Measurements from ENCODE around the gene DNAI1. TPM values are rescaled to one million over a fixed set of nuclear protein-coding genes. Genes with fewer than 3 reads are reported as not detected.

Gene DNAI1
- 0.13 to 0.61 TPM (median 0.22 TPM) in 4 of 5 replicates, not detected in the other for total RNA-seq (2022; extraction: Qiagen RNA extraction)

DNA sequence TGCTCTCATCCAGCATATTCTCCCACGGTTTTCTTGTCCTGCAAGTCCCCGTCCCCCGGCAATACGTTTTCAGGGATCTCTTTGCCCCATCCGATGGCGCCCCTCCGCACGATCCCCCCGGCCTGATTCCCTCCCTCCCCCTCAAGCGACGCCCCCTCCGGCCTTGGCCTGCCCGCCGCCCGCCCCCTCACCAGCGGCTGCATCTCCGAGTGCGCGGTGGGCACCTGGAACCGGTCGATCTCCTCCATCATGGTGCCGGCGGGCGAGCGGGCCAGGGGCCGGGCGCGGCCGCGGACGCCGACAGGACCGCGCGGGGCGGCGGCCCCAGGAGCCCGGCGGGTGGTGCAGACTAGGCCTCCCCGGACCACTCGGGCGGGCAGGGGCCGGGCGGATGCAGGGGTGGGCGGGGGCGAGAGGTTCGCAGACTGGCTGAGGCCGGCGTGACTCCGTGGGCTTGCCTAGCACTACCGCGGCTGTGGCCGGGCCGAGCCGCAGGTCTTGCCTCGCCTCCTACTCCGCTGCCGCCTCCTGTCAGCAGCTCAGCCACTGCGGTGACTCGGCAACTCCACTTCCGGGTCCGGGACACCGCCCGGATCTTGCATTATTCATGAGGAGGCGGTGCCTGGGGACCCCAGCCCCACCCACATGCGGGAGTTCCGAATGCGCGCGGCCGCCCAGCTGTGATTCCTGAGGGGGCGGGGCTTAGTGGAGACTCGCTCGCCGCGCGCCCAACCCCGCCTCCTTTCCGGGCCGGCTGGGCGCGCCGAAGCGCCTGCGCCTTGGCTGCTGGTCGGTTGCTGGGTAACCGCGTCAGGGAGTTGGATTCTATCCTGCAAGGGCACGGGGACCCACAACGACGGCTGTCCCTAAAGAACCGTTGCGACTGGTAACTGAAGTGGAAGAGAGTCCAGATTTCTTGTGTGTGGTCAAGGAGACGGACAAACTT lies at the start of gene DNAI1, which contains the start of gene FAM219A:
Gene DNAI1 (plus strand): TSS at position 793 of the 946 bp plus-strand sequence. CDS start 201 bp downstream, outside the sequence.
Gene FAM219A (minus strand): TSS at position 558 of the 946 bp plus-strand sequence. CDS start 307 bp downstream, at position 251.

GRCh38 chr9:34522971-34523797 lies 64.6 kb downstream of the DNAI1 start, which contains the start of gene ENHO:
ENHO (minus strand) TSS chr9:34522990; CDS start chr9:34521695, 1,295 bp downstream.

Other genes with a start within 250 kb of the DNAI1 start
- 3.0 to 3.5 TPM (median 3.3 TPM) in 5 replicates for gene KIF24, start 129.5 kb upstream of the DNAI1 start, total RNA-seq (2022; extraction: Qiagen RNA extraction)
- gene NUDT2, start 129.2 kb upstream of the DNAI1 start, total RNA-seq (2022; extraction: Qiagen RNA extraction) = 23.2 to 24.9 TPM (median 23.5 TPM) in 5 replicates
- 4.3 to 7.3 TPM (median 6.4 TPM) in 5 replicates for gene MYORG, start 81.9 kb upstream of the DNAI1 start, total RNA-seq (2022; extraction: Qiagen RNA extraction)
- gene FAM219A, start 235 bp upstream of the DNAI1 start, total RNA-seq (2022; extraction: Qiagen RNA extraction) = 14.6 to 17.4 TPM (median 16.9 TPM) in 5 replicates
- gene ENHO, start 64.2 kb downstream of the DNAI1 start, total RNA-seq (2022; extraction: Qiagen RNA extraction) = 0.88 to 2.5 TPM (median 1.9 TPM) in 5 replicates
- 0.07 to 0.17 TPM (median 0.14 TPM) in 5 replicates for gene CNTFR, start 130.9 kb downstream of the DNAI1 start, total RNA-seq (2022; extraction: Qiagen RNA extraction)
- 37.9 to 48.2 TPM (median 46.7 TPM) in 5 replicates for gene RPP25L, start 153.3 kb downstream of the DNAI1 start, total RNA-seq (2022; extraction: Qiagen RNA extraction)
- gene DCTN3, start 161.7 kb downstream of the DNAI1 start, total RNA-seq (2022; extraction: Qiagen RNA extraction) = 90.1 to 118 TPM (median 112 TPM) in 5 replicates
- gene ARID3C, start 170.3 kb downstream of the DNAI1 start, total RNA-seq (2022; extraction: Qiagen RNA extraction) = 0.21 to 0.25 TPM (median 0.22 TPM) in 5 replicates
- gene SIGMAR1, start 179.0 kb downstream of the DNAI1 start, total RNA-seq (2022; extraction: Qiagen RNA extraction) = 156 to 188 TPM (median 185 TPM) in 5 replicates
- 15.0 to 18.9 TPM (median 17.2 TPM) in 5 replicates for gene GALT, start 187.9 kb downstream of the DNAI1 start, total RNA-seq (2022; extraction: Qiagen RNA extraction)
- gene IL11RA, start 193.4 kb downstream of the DNAI1 start, total RNA-seq (2022; extraction: Qiagen RNA extraction) = 5.0 to 6.4 TPM (median 5.4 TPM) in 5 replicates
- gene CCL27, start 203.9 kb downstream of the DNAI1 start, total RNA-seq (2022; extraction: Qiagen RNA extraction) = 0.28 to 0.30 TPM in 2 of 5 replicates, not detected in the others
- gene CCL19, start 232.5 kb downstream of the DNAI1 start, total RNA-seq (2022; extraction: Qiagen RNA extraction) = not detected in 5 replicates

All from A549 treated with Hydrocortisone at 1 μM for 4 hours (cell line).